Peyer's patch (tissue), 4 donors: ENCODE results near the gene CEACAM20.

Experiments used
- CTCF ChIP-seq, 6 experiments: fragments of 450-650 bp in 4 of 6; fragments of 200-600 bp in 2 of 6; sonication (generic) in 1 of 6; IDR thresholded peaks; one replicate each; pipeline ENCODE4 v1.5.1; 2017 to 2019; ENCODE audit warnings: antibody characterized with exemption in 6 of 6, mild to moderate bottlenecking in 3 of 6, moderate library complexity in 1 of 6
- POLR2A ChIP-seq, 2 donors: fragments of 450-650 bp; IDR thresholded peaks; one replicate each; pipeline ENCODE4 v1.5.1; 2017; ENCODE audit warnings: antibody characterized with exemption in 2 of 2, mild to moderate bottlenecking in 2 of 2, moderate library complexity in 2 of 2

- no peak for TF ChIP-seq CTCF (IDR thresholded peaks at IDR 0.05)
- no peak for TF ChIP-seq POLR2A (IDR thresholded peaks at IDR 0.05)
Measured at GRCh38 chr19:44527554-44527953, 1.9 kb downstream of the CEACAM20 start.
